Stimulated activated CD8-positive, alpha-beta memory T cell treated with anti-CD3 and anti-CD28 coated beads, Interleukin-12 subunit alpha, Interleukin-12 subunit beta, amount 100 ng/mL, for 24 hours (primary cell): ENCODE measurements around the gene CDHR5.

Experiments used
- DNase-seq: peaks from one replicate; pipeline ENCODE4 v3.0.0-alpha.2; 2020; ENCODE audit errors: extremely low read depth

Gene CDHR5

GRCh38 chr11:611001-611996 is 13.5 kb downstream of the CDHR5 start:
- no peak for DNase-seq

GRCh38 chr11:610146-610801 is 14.5 kb downstream of the CDHR5 start:
- DNase-seq, result no peak

- no peak for DNase-seq
Measured at GRCh38 chr11:609341-609811, 15.4 kb downstream of the CDHR5 start.

GRCh38 chr11:608791-609251 is 15.9 kb downstream of the CDHR5 start:
- DNase-seq, result no peak

GRCh38 chr11:607971-608659 is 16.6 kb downstream of the CDHR5 start:
- no peak for DNase-seq

GRCh38 chr11:607020-607780 is 17.6 kb downstream of the CDHR5 start:
- no peak for DNase-seq

- no peak for DNase-seq
Measured at GRCh38 chr11:606245-606644, 18.5 kb downstream of the CDHR5 start.

GRCh38 chr11:605286-606129 is 19.2 kb downstream of the CDHR5 start:
- DNase-seq, result no peak

GRCh38 chr11:603154-603553 is 21.6 kb downstream of the CDHR5 start:
- DNase-seq, result no peak

GRCh38 chr11:601573-602245 is 23.0 kb downstream of the CDHR5 start:
- no peak for DNase-seq

GRCh38 chr11:598005-598680 is 26.6 kb downstream of the CDHR5 start:
- no peak for DNase-seq

- DNase-seq, result no peak
Measured at GRCh38 chr11:597166-597725, 27.5 kb downstream of the CDHR5 start.

- no peak for DNase-seq
Measured at GRCh38 chr11:596374-596773, 28.4 kb downstream of the CDHR5 start.

- no peak for DNase-seq
Measured at GRCh38 chr11:595400-595799, 29.4 kb downstream of the CDHR5 start.

GRCh38 chr11:593347-593746 is 31.4 kb downstream of the CDHR5 start:
- no peak for DNase-seq

GRCh38 chr11:592918-593317 is 31.8 kb downstream of the CDHR5 start:
- DNase-seq, result no peak

- no peak for DNase-seq
Measured at GRCh38 chr11:592501-592900, 32.3 kb downstream of the CDHR5 start.

GRCh38 chr11:590997-591396 is 33.8 kb downstream of the CDHR5 start:
- no peak for DNase-seq

- DNase-seq, result no peak
Measured at GRCh38 chr11:589798-590197, 35.0 kb downstream of the CDHR5 start.
